ENCODE measurements around the gene KATNB1. TPM values are rescaled to one million over a fixed set of nuclear protein-coding genes. Genes with fewer than 3 reads are reported as not detected.

Gene KATNB1
- total and polyA plus RNA-seq, 2 experiments from 2014 or later = 31.4 to 65.9 TPM

DNA sequence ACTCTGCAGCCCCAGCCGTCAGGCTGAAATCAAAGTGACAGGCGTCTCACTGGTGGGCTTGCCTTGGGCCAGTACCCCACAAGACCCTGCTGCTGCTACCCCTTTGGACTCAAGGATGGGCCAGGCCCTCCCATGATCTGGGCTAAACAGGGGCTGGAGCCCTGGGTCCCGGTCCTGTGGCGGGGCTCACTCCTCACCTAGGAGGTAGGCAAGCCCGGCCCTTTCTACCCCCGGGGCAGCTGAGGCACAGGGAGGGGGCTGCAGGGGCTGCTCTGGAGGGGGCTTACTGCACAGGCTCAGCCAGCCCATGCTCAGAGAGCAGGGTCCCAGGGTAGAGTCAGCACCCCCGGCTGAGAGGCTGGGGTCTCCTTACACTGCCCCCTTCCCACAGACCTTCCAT lies 23.6 kb downstream of the KATNB1 start:
- ATAC-seq = no peak

More for the DNA sequence above, 23.6 kb downstream of the KATNB1 start:
- no peaks in the 10 kb centered on the region for H3K9me3 Mint-ChIP-seq
- peaks cover 19% of the 10 kb centered on the region for H3K36me3 Mint-ChIP-seq (ENCODE audit: low read depth)
- no peak overlapping the region for H3K4me3 ChIP-seq
- H3K27me3 ChIP-seq (ENCODE audit: insufficient read depth) = no peaks in the 10 kb centered on the region
- H3K4me2 ChIP-seq = no peak overlapping the region
- no peak overlapping the region for H3K27ac ChIP-seq (ENCODE audit: low read depth)
- no peak overlapping the region for H2AFZ ChIP-seq
- DNase-seq (ENCODE audit: low spot score) = no peak
- peaks cover 26% of the 10 kb centered on the region for H3K4me1 Mint-ChIP-seq
- no peak overlapping the region for H3K27ac Mint-ChIP-seq
- H3K4me1 ChIP-seq (ENCODE audit: insufficient read depth) = no peaks in the 10 kb centered on the region; the same call in 1 of the 2 replicates
- no peak overlapping the region for H3K4me3 Mint-ChIP-seq
- no peak for TF ChIP-seq EZH2phosphoT487 (IDR thresholded peaks at IDR 0.05; ENCODE audit: unreplicated experiment)
- no peak for TF ChIP-seq CREB1 (CRISPR knock-in tag; IDR thresholded peaks at IDR 0.05; ENCODE audit: low read depth)
- TF ChIP-seq ETS1 (IDR thresholded peaks at IDR 0.05) = no peak
- TF ChIP-seq JUNB (IDR thresholded peaks at IDR 0.05; ENCODE audit: unreplicated experiment) = no peak
- no peak for TF ChIP-seq NANOG (IDR thresholded peaks at IDR 0.05; ENCODE audit: borderline replicate concordance)
- TF ChIP-seq POLR2AphosphoS5 (IDR thresholded peaks at IDR 0.05; ENCODE audit: low read depth) = no peak
- TF ChIP-seq ZNF114 (CRISPR knock-in tag; IDR thresholded peaks at IDR 0.05) = no peak
- TF ChIP-seq ZNF331 (CRISPR knock-in tag; IDR thresholded peaks at IDR 0.05; ENCODE audit: low read depth) = no peak
- TF ChIP-seq, protein P1, sequence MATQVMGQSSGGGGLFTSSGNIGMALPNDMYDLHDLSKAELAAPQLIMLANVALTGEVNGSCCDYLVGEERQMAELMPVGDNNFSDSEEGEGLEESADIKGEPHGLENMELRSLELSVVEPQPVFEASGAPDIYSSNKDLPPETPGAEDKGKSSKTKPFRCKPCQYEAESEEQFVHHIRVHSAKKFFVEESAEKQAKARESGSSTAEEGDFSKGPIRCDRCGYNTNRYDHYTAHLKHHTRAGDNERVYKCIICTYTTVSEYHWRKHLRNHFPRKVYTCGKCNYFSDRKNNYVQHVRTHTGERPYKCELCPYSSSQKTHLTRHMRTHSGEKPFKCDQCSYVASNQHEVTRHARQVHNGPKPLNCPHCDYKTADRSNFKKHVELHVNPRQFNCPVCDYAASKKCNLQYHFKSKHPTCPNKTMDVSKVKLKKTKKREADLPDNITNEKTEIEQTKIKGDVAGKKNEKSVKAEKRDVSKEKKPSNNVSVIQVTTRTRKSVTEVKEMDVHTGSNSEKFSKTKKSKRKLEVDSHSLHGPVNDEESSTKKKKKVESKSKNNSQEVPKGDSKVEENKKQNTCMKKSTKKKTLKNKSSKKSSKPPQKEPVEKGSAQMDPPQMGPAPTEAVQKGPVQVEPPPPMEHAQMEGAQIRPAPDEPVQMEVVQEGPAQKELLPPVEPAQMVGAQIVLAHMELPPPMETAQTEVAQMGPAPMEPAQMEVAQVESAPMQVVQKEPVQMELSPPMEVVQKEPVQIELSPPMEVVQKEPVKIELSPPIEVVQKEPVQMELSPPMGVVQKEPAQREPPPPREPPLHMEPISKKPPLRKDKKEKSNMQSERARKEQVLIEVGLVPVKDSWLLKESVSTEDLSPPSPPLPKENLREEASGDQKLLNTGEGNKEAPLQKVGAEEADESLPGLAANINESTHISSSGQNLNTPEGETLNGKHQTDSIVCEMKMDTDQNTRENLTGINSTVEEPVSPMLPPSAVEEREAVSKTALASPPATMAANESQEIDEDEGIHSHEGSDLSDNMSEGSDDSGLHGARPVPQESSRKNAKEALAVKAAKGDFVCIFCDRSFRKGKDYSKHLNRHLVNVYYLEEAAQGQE (IDR thresholded peaks at IDR 0.05; ENCODE audit: unreplicated experiment) = no peak
- no peak for TF ChIP-seq STAT1 (IDR thresholded peaks at IDR 0.05; ENCODE audit: unreplicated experiment)
- no peak for TF ChIP-seq EZH2 (IDR thresholded peaks at IDR 0.05; ENCODE audit: low read depth, unreplicated experiment)
- TF ChIP-seq, protein P2, sequence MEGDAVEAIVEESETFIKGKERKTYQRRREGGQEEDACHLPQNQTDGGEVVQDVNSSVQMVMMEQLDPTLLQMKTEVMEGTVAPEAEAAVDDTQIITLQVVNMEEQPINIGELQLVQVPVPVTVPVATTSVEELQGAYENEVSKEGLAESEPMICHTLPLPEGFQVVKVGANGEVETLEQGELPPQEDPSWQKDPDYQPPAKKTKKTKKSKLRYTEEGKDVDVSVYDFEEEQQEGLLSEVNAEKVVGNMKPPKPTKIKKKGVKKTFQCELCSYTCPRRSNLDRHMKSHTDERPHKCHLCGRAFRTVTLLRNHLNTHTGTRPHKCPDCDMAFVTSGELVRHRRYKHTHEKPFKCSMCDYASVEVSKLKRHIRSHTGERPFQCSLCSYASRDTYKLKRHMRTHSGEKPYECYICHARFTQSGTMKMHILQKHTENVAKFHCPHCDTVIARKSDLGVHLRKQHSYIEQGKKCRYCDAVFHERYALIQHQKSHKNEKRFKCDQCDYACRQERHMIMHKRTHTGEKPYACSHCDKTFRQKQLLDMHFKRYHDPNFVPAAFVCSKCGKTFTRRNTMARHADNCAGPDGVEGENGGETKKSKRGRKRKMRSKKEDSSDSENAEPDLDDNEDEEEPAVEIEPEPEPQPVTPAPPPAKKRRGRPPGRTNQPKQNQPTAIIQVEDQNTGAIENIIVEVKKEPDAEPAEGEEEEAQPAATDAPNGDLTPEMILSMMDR (conservative IDR thresholded peaks at IDR 0.05; ENCODE audit: low read depth in 2 of 2) = no peak
- H4K20me1 ChIP-seq (replicated peaks; ENCODE audit: insufficient read depth) = no peaks in the 10 kb centered on the region
- peaks cover 18% of the 10 kb centered on the region for H3K27me3 Mint-ChIP-seq (ENCODE audit: insufficient read depth, low read depth, poor library complexity)
- H3F3A ChIP-seq (replicated peaks; ENCODE audit: low read depth) = no peaks in the 10 kb centered on the region
- no peaks in the 10 kb centered on the region for H3K79me2 ChIP-seq (replicated peaks; ENCODE audit: insufficient read depth)
- H3K9me2 ChIP-seq (ENCODE audit: insufficient read depth) = no peaks in the 10 kb centered on the region
- no peaks in the 10 kb centered on the region for H3K36me3 ChIP-seq (ENCODE audit: insufficient read depth)

Data from GM23338 (cell line).